ENCODE data around the gene SNX17. TPM values are rescaled to one million over a fixed set of nuclear protein-coding genes. Genes with fewer than 3 reads are reported as not detected.

Gene SNX17
- total and polyA plus RNA-seq, 2 of the 13 experiments (the other 11 are each of a cell fraction or from before 2014, with no cell fraction given) = 75.0 to 109 TPM

DNA sequence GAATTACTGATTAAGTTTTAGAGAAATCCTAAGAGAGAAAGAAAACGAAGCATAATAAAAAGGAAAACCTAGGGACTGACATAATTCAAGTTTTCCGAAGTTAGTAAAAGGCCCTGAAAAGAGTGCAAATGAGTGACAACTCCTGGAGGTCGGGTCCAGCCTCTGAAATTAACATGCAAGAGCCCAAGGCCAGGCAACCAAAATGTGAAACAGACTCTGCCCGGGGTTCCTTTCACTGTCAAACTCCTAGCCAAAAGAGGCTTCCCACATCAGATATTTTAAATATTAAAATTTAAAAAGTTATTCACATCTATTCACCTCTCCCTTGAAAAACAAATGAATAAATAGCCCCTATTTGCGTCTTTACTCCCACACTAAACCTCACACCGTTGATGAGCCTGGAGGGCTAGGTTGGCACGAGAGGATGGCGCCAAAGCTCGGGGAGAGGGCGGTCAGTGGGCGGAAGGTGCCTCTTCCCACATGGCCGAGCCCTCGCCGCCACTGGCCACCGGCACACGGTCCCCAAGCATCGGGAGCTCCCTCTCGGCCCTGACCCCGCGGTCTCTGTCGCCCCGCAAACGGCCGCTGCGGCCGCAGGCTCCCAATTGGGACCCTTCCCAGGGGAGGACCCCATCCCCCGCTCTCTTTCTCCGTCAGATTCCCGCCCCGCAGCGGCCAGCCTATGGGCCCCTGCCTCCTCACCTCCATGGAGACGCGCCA, 38.3 kb downstream of the SNX17 start (continued):
- TF ChIP-seq ZNF318 (CRISPR knock-in tag; IDR thresholded peaks at IDR 0.05) (no peak), ATAD3A (CRISPR knock-in tag; IDR thresholded peaks at IDR 0.05) (no peak), HDAC2 (CRISPR knock-in tag; IDR thresholded peaks at IDR 0.05) (no peak; the same call in 1 of the 2 replicates), ZNF121 (CRISPR knock-in tag; IDR thresholded peaks at IDR 0.05) (no peak), ZFP36L2 (CRISPR knock-in tag; IDR thresholded peaks at IDR 0.05) (no peak), JARID2 (CRISPR knock-in tag; IDR thresholded peaks at IDR 0.05; ENCODE audit: insufficient replicate concordance) (peak; percentile 43), ZSCAN25 (CRISPR knock-in tag; IDR thresholded peaks at IDR 0.05) (no peak), FOXP4 (CRISPR knock-in tag; IDR thresholded peaks at IDR 0.05) (no peak), ZFP41 (CRISPR knock-in tag; IDR thresholded peaks at IDR 0.05; ENCODE audit: borderline replicate concordance) (peak; percentile 32; the same call in 1 of the 2 replicates), RXRA (CRISPR knock-in tag; IDR thresholded peaks at IDR 0.05) (peak; percentile 11; the same call in 1 of the 2 replicates), ZNF354B (CRISPR knock-in tag; IDR thresholded peaks at IDR 0.05) (no peak), SUZ12 (IDR thresholded peaks at IDR 0.05; ENCODE audit: low read depth, low read length) (no peak), CREM (IDR thresholded peaks at IDR 0.05) (no peak), CREM (CRISPR knock-in tag; IDR thresholded peaks at IDR 0.05) (no peak), ZNF17 (CRISPR knock-in tag; IDR thresholded peaks at IDR 0.05) (0 out of 2 replicates have a peak, but pooled peaks have one; percentile 84), KLF16 (CRISPR knock-in tag; IDR thresholded peaks at IDR 0.05) (no peak; a peak in 1 of 4 replicates), BCL6 (CRISPR knock-in tag; IDR thresholded peaks at IDR 0.05) (no peak), SRSF4 (IDR thresholded peaks at IDR 0.05; ENCODE audit: low read depth, low read length, poor library complexity, severe bottlenecking) (no peak)
- TF ChIP-seq, protein P1, sequence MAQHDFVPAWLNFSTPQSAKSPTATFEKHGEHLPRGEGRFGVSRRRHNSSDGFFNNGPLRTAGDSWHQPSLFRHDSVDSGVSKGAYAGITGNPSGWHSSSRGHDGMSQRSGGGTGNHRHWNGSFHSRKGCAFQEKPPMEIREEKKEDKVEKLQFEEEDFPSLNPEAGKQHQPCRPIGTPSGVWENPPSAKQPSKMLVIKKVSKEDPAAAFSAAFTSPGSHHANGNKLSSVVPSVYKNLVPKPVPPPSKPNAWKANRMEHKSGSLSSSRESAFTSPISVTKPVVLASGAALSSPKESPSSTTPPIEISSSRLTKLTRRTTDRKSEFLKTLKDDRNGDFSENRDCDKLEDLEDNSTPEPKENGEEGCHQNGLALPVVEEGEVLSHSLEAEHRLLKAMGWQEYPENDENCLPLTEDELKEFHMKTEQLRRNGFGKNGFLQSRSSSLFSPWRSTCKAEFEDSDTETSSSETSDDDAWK (CRISPR knock-in tag; IDR thresholded peaks at IDR 0.05) = no peak

Data from HepG2 (cell line).